ENCODE measurements around the gene TMEM52. TPM values are rescaled to one million over a fixed set of nuclear protein-coding genes. Genes with fewer than 3 reads are reported as not detected.

The TMEM52 gene
- total and polyA plus RNA-seq, 5 experiments from 2014 or later: 0.20 to 1.0 (median 0.53) TPM; not detected in 2

GRCh38 chr1:1957533-1957961 is 38.5 kb upstream of the TMEM52 start:
- Mint-ChIP-seq H3K27ac (no peak overlapping the region), H3K4me1 (peaks cover 0 to 2% (median under 1%) of the 10 kb centered on the region in 4 donors), H3K9me3 (peaks cover 0 to 2% (median 0%) of the 10 kb centered on the region in 9 donors), H3K36me3 (no peaks in the 10 kb centered on the region), H3K4me3 (no peak overlapping the region), H3K27me3 (peaks cover 10 to 39% (median 15%) of the 10 kb centered on the region in 5 donors)
- POLR2A ChIA-PET: no interaction called here
- ATAC-seq: no peak
- DNase-seq: peak in 1 of 10 donors; percentile 28

GRCh38 chr1:1956586-1957532 is 37.8 kb upstream of the TMEM52 start:
- POLR2A ChIA-PET: no interaction called here
- H3K4me3 Mint-ChIP-seq: no peak overlapping the region
- H3K27me3 Mint-ChIP-seq: peaks cover 10 to 39% (median 19%) of the 10 kb centered on the region in 5 donors
- peak in 1 of 10 donors; percentile 59 for DNase-seq
- no peak for ATAC-seq
- peaks cover 0 to 2% (median 0%) of the 10 kb centered on the region in 9 donors for H3K9me3 Mint-ChIP-seq
- H3K4me1 Mint-ChIP-seq: peaks cover 0 to 2% (median under 1%) of the 10 kb centered on the region in 4 donors
- H3K27ac Mint-ChIP-seq: no peak overlapping the region
- no peaks in the 10 kb centered on the region for H3K36me3 Mint-ChIP-seq

- H3K27me3 Mint-ChIP-seq: peaks cover 9 to 37% (median 18%) of the 10 kb centered on the region in 5 donors
- H3K27ac Mint-ChIP-seq: no peak overlapping the region
- DNase-seq: peak in 1 of 10 donors; percentile 50
- ATAC-seq: no peak
- H3K4me1 Mint-ChIP-seq: peaks cover 0 to 2% (median under 1%) of the 10 kb centered on the region in 4 donors
- H3K4me3 Mint-ChIP-seq: no peak overlapping the region
- peaks cover 0 to 6% (median 0%) of the 10 kb centered on the region in 3 donors for H3K36me3 Mint-ChIP-seq
- H3K9me3 Mint-ChIP-seq: peaks cover 0 to 5% (median 2%) of the 10 kb centered on the region in 9 donors
- POLR2A ChIA-PET: no interaction called here
These were observed 37.0 kb upstream of the TMEM52 start for GRCh38 chr1:1956101-1956500.

GRCh38 chr1:1955621-1956094 is 36.6 kb upstream of the TMEM52 start:
- H3K27me3 Mint-ChIP-seq: peaks cover 8 to 35% (median 13%) of the 10 kb centered on the region in 5 donors
- H3K4me3 Mint-ChIP-seq: no peak overlapping the region
- H3K4me1 Mint-ChIP-seq: peaks cover 0 to 2% (median under 1%) of the 10 kb centered on the region in 4 donors
- H3K27ac Mint-ChIP-seq: no peak overlapping the region
- peaks cover 0 to 10% (median 1%) of the 10 kb centered on the region in 3 donors for H3K36me3 Mint-ChIP-seq
- POLR2A ChIA-PET: no interaction called here
- H3K9me3 Mint-ChIP-seq: peaks cover 0 to 10% (median 2%) of the 10 kb centered on the region in 9 donors
- ATAC-seq (no peak), DNase-seq (peak in 1 of 10 donors; percentile 45)

GRCh38 chr1:1954831-1955441 is 35.9 kb upstream of the TMEM52 start:
- H3K9me3 Mint-ChIP-seq: peaks cover 0 to 11% (median 2%) of the 10 kb centered on the region in 9 donors
- H3K4me3 Mint-ChIP-seq: no peak overlapping the region
- peak overlapping the region in 1 of 10 donors; percentile 76 for H3K27ac Mint-ChIP-seq
- H3K36me3 Mint-ChIP-seq: peaks cover 0 to 10% (median 4%) of the 10 kb centered on the region in 3 donors
- peaks cover 8 to 36% (median 14%) of the 10 kb centered on the region in 5 donors for H3K27me3 Mint-ChIP-seq
- ATAC-seq (no peak), DNase-seq (no peak)
- POLR2A ChIA-PET: no interaction called here
- H3K4me1 Mint-ChIP-seq: peaks cover 0 to 2% (median under 1%) of the 10 kb centered on the region in 4 donors

- POLR2A ChIA-PET: no interaction called here
- Mint-ChIP-seq H3K27me3 (peaks cover 8 to 27% (median 16%) of the 10 kb centered on the region in 5 donors), H3K4me1 (peaks cover 0 to 2% (median 0%) of the 10 kb centered on the region in 4 donors), H3K36me3 (peaks cover 0 to 10% (median 4%) of the 10 kb centered on the region in 3 donors), H3K9me3 (peaks cover 0 to 11% (median 2%) of the 10 kb centered on the region in 9 donors), H3K4me3 (no peak overlapping the region), H3K27ac (no peak overlapping the region)
- no peak for ATAC-seq
- no peak for DNase-seq
These were observed 34.9 kb upstream of the TMEM52 start for GRCh38 chr1:1954015-1954414.

- Mint-ChIP-seq H3K4me1 (peaks cover 0 to 2% (median 0%) of the 10 kb centered on the region in 4 donors), H3K4me3 (no peak overlapping the region), H3K9me3 (peaks cover 0 to 11% (median 0%) of the 10 kb centered on the region in 9 donors), H3K27ac (no peak overlapping the region), H3K27me3 (peaks cover 4 to 16% (median 9%) of the 10 kb centered on the region in 5 donors), H3K36me3 (peaks cover 0 to 10% (median 4%) of the 10 kb centered on the region in 3 donors)
- DNase-seq (no peak), ATAC-seq (no peak)
- POLR2A ChIA-PET: no interaction called here
These were observed 31.9 kb upstream of the TMEM52 start for GRCh38 chr1:1950940-1951339.

- ATAC-seq (no peak), DNase-seq (no peak)
- H3K36me3 Mint-ChIP-seq: peaks cover 0 to 10% (median 4%) of the 10 kb centered on the region in 3 donors
- peaks cover 0 to 6% (median 3%) of the 10 kb centered on the region in 4 donors for H3K4me1 Mint-ChIP-seq
- H3K27me3 Mint-ChIP-seq: peaks cover 4 to 16% (median 9%) of the 10 kb centered on the region in 5 donors
- POLR2A ChIA-PET: no interaction called here
- peaks cover 0 to 11% (median 0%) of the 10 kb centered on the region in 9 donors for H3K9me3 Mint-ChIP-seq
- H3K27ac Mint-ChIP-seq: peak overlapping the region in 1 of 10 donors; percentile 21
- H3K4me3 Mint-ChIP-seq: no peak overlapping the region
These were observed 29.7 kb upstream of the TMEM52 start for GRCh38 chr1:1948783-1949182.

GRCh38 chr1:1947493-1947892 is 28.4 kb upstream of the TMEM52 start:
- POLR2A ChIA-PET: no interaction called here

GRCh38 chr1:1946540-1946939 is 27.5 kb upstream of the TMEM52 start:
- DNase-seq (peak in 1 of 10 donors; percentile 48), ATAC-seq (no peak)
- Mint-ChIP-seq H3K4me3 (no peak overlapping the region), H3K27ac (no peak overlapping the region), H3K27me3 (peaks cover 4 to 13% (median 9%) of the 10 kb centered on the region in 5 donors), H3K4me1 (peaks cover 0 to 8% (median 4%) of the 10 kb centered on the region in 4 donors), H3K9me3 (peaks cover 0 to 10% (median 0%) of the 10 kb centered on the region in 9 donors), H3K36me3 (peaks cover 0 to 8% (median 4%) of the 10 kb centered on the region in 3 donors)
- POLR2A ChIA-PET: no interaction called here

More at GRCh38 chr1:1947493-1947892, 28.4 kb upstream of the TMEM52 start:
- DNase-seq (no peak), ATAC-seq (no peak)
- peaks cover 0 to 11% (median 0%) of the 10 kb centered on the region in 9 donors for H3K9me3 Mint-ChIP-seq
- peaks cover 4 to 16% (median 9%) of the 10 kb centered on the region in 5 donors for H3K27me3 Mint-ChIP-seq
- H3K4me3 Mint-ChIP-seq: no peak overlapping the region
- no peak overlapping the region for H3K27ac Mint-ChIP-seq
- peaks cover 0 to 8% (median 4%) of the 10 kb centered on the region in 4 donors for H3K4me1 Mint-ChIP-seq
- peaks cover 0 to 10% (median 4%) of the 10 kb centered on the region in 3 donors for H3K36me3 Mint-ChIP-seq

GRCh38 chr1:1945782-1946393 is 26.8 kb upstream of the TMEM52 start:
- POLR2A ChIA-PET: interaction anchor here (0.7 kb wide), 1 partner anchor 616 kb away, joined by 5 read pairs; no protein-coding TSS in a partner anchor
- no peak for DNase-seq
- peaks cover 2 to 10% (median 9%) of the 10 kb centered on the region in 5 donors for H3K27me3 Mint-ChIP-seq

More at GRCh38 chr1:1945782-1946393, 26.8 kb upstream of the TMEM52 start:
- H3K36me3 Mint-ChIP-seq: peaks cover 0 to 4% (median 2%) of the 10 kb centered on the region in 3 donors
- peaks cover 0 to 4% (median 0%) of the 10 kb centered on the region in 9 donors for H3K9me3 Mint-ChIP-seq
- no peak overlapping the region for H3K4me3 Mint-ChIP-seq
- peak overlapping the region in 2 of 10 donors; percentile 16 to 40 for H3K27ac Mint-ChIP-seq
- peaks cover 0 to 8% (median 4%) of the 10 kb centered on the region in 4 donors for H3K4me1 Mint-ChIP-seq
- ATAC-seq: no peak
